Measurements from ENCODE around the gene TWIST2.

GRCh38 chr2:238921259-238921658 is 73.4 kb downstream of the TWIST2 start:
- no peak for TF ChIP-seq POLR2A (IDR thresholded peaks at IDR 0.05; ENCODE audit: low read depth, low read length)
- TF ChIP-seq POLR2AphosphoS5 (IDR thresholded peaks at IDR 0.05; ENCODE audit: low read depth, low read length), result no peak
- TF ChIP-seq TAF1 (IDR thresholded peaks at IDR 0.05; ENCODE audit: borderline replicate concordance, low read depth, low read length), result no peak

Data from GM12892 (cell line).